B cell (primary cell): ENCODE data around the gene E2F6. TPM values are rescaled to one million over a fixed set of nuclear protein-coding genes. Genes with fewer than 3 reads are reported as not detected.

ENCODE experiments used
- ATAC-seq: fragments of 200-7000 bp; cut with Tn5 transposase; one replicate; pipeline ENCODE4 v1.10.0; 2021; ENCODE audit warnings: low read depth, mild to moderate bottlenecking, moderate number of reproducible peaks, moderate library complexity
- CTCF ChIA-PET: fragments of 350-600 bp; sonication (Branson Sonifier 250); formaldehyde crosslinking; loops from one replicate; lab custom pipeline; 2021; ENCODE audit warnings: antibody characterized with exemption, inconsistent platforms; lab: Charles Lee
- POLR2A ChIA-PET: fragments of 350-600 bp; sonication (Branson Sonifier 250); formaldehyde crosslinking; loops from one replicate; lab custom pipeline; 2021; ENCODE audit warnings: antibody characterized with exemption; lab: Charles Lee
- DNase-seq: peaks from one replicate; pipeline ENCODE4 v3.0.0; 2013
- H2AFZ ChIP-seq: 2 replicates; pipeline ENCODE4 v1.6.1; 2012; ENCODE audit warnings: mild to moderate bottlenecking, low read depth, low read length; ENCODE audit not compliant: insufficient read depth, poor library complexity, severe bottlenecking
- H3K27ac ChIP-seq, 2 donors: 1 replicate in 1 of 2; 2 replicates in 1 of 2; pipeline ENCODE4 v1.5.1; 2012 to 2013; ENCODE audit warnings: low read length in 2 of 2, mild to moderate bottlenecking in 2 of 2, moderate library complexity in 1 of 2
- H3K27me3 ChIP-seq, 4 experiments: fragments of 200-600 bp in 1 of 4; sonication (generic) in 1 of 4; replicated peaks in 1 of 4; 1 replicate in 2 of 4; 2 replicates in 2 of 4; pipeline versions ENCODE4 v1.6.1 to v1.7.0; 2013 to 2016; ENCODE audit warnings: low read length in 3 of 4, mild to moderate bottlenecking in 2 of 4, mixed read lengths in 1 of 4, moderate library complexity in 1 of 4; ENCODE audit not compliant: insufficient read depth in 4 of 4, control insufficient read depth in 3 of 4; ENCODE audit errors: control extremely low read depth in 1 of 4
- H3K36me3 ChIP-seq, 2 experiments: replicated peaks in 1 of 2; 1 replicate in 1 of 2; 2 replicates in 1 of 2; pipeline versions ENCODE4 v1.6.1 to v1.7.1; 2013; ENCODE audit warnings: low read length in 1 of 2; ENCODE audit not compliant: insufficient read depth in 2 of 2, control insufficient read depth in 1 of 2; ENCODE audit errors: control extremely low read depth in 1 of 2, extremely low read depth in 1 of 2
- H3K4me1 ChIP-seq, 2 donors: fragments of 200-600 bp in 1 of 2; sonication (generic) in 1 of 2; 1 replicate in 1 of 2; 2 replicates in 1 of 2; pipeline versions ENCODE4 v1.5.1 to v1.6.1; 2013 to 2017; ENCODE audit warnings: low read length in 2 of 2; ENCODE audit not compliant: control insufficient read depth in 2 of 2, insufficient read depth in 2 of 2
- H3K4me2 ChIP-seq: replicated peaks from 2 replicates; pipeline ENCODE3; 2012; ENCODE audit warnings: mild to moderate bottlenecking, low read depth, low read length; ENCODE audit not compliant: poor library complexity, severe bottlenecking
- H3K4me3 ChIP-seq, 5 experiments: fragments of 200-600 bp in 1 of 5; sonication (generic) in 1 of 5; 1 replicate in 3 of 5; 2 replicates in 2 of 5; pipeline versions ENCODE4 v1.5.1 to v1.7.0; 2011 to 2016; ENCODE audit warnings: low read length in 4 of 5, mild to moderate bottlenecking in 4 of 5, low read depth in 2 of 5, control low read depth in 1 of 5, moderate library complexity in 1 of 5; ENCODE audit not compliant: insufficient read depth in 1 of 5; ENCODE audit errors: control extremely low read depth in 1 of 5, extremely low read depth in 1 of 5
- H3K79me2 ChIP-seq: fragments of 200-600 bp; sonication (generic); one replicate; pipeline ENCODE4 v1.6.0; 2016; ENCODE audit warnings: low read length; ENCODE audit not compliant: control insufficient read depth, insufficient read depth
- H3K9ac ChIP-seq: fragments of 200-600 bp; sonication (generic); 2 replicates; pipeline ENCODE4 v1.6.1; 2017; ENCODE audit warnings: mild to moderate bottlenecking, low read length, moderate library complexity
- H3K9me3 ChIP-seq, 3 donors: one replicate each; pipeline versions ENCODE4 v1.6.1 to v1.7.1; 2013; ENCODE audit warnings: low read length in 2 of 3; ENCODE audit not compliant: control insufficient read depth in 2 of 3, insufficient read depth in 1 of 3; ENCODE audit errors: control extremely low read depth in 1 of 3
- H4K20me1 ChIP-seq: 2 replicates; pipeline ENCODE4 v1.6.0; 2012; ENCODE audit warnings: mild to moderate bottlenecking, low read length; ENCODE audit not compliant: insufficient read depth, control insufficient read depth, poor library complexity, severe bottlenecking
- H3K27ac Mint-ChIP-seq: one replicate; pipeline ENCODE4 v1.8.0; 2021; ENCODE audit warnings: mixed read lengths
- H3K27me3 Mint-ChIP-seq: one replicate; pipeline ENCODE4 v1.8.0; 2021; ENCODE audit warnings: mixed read lengths
- H3K4me1 Mint-ChIP-seq: one replicate; pipeline ENCODE4 v1.8.0; 2021; ENCODE audit warnings: mixed read lengths
- H3K4me3 Mint-ChIP-seq: one replicate; pipeline ENCODE4 v1.8.0; 2021; ENCODE audit warnings: mixed read lengths
- H3K9me3 Mint-ChIP-seq: one replicate; pipeline ENCODE4 v1.8.0; 2022; ENCODE audit warnings: mixed read lengths; ENCODE audit not compliant: insufficient read depth
- CTCF ChIP-seq: fragments of 200-600 bp; IDR thresholded peaks from one replicate; pipeline ENCODE4 v1.8.0; 2022; ENCODE audit warnings: antibody characterized with exemption, mild to moderate bottlenecking
- EZH2 ChIP-seq: IDR thresholded peaks from 2 replicates; pipeline ENCODE4 v1.6.1; 2012; ENCODE audit warnings: borderline replicate concordance, low read depth, mild to moderate bottlenecking, moderate library complexity, low read length; ENCODE audit not compliant: insufficient read depth, poor library complexity, severe bottlenecking
- whole genome bisulfite sequencing: methylation state at CpG from one replicate; pipeline ENCODE4 v1.1.5; 2013; ENCODE audit warnings: missing lambda C conversion rate; ENCODE audit not compliant: insufficient coverage; 5-methylcytosine and 5-hydroxymethylcytosine counted together
- intact Hi-C: fragments of 100-400 bp; cut with micrococcal nuclease; formaldehyde crosslinking; loops from one replicate; pipeline ENCODE4 v1.10.0; 2022
- polyA plus RNA-seq: library from polyadenylated mRNA; depleted of rRNA; stranded (reverse); fragments of >200 nt; gene quantifications from 2 replicates; pipeline ENCODE4 v1.2.3, GENCODE V29; 2012
- total RNA-seq, 2 donors: library from RNA; stranded (reverse); fragments of 120-200 nt in 1 of 2; gene quantifications; 1 replicate in 1 of 2; 2 replicates in 1 of 2; pipeline versions ENCODE4 v1.2.3 to v1.2.4, GENCODE V29; 2013 to 2022

Gene E2F6
- total and polyA plus RNA-seq, 2 donors (not counting 1 experiment from before 2014, with no cell fraction given): 2.0 to 10.0 TPM

GRCh38 chr2:11506611-11506969 is 40.6 kb upstream of the E2F6 start:
- Mint-ChIP-seq H3K4me1 (no peaks in the 10 kb centered on the region), H3K27me3 (peaks cover 29% of the 10 kb centered on the region), H3K27ac (no peak overlapping the region), H3K9me3 (no peaks in the 10 kb centered on the region), H3K4me3 (no peak overlapping the region)
- ChIA-PET CTCF (no interaction called here), POLR2A (no interaction called here)
- H2AFZ ChIP-seq: no peak overlapping the region
- no peaks in the 10 kb centered on the region for H3K36me3 ChIP-seq
- H3K27ac ChIP-seq: no peak overlapping the region
- H3K4me3 ChIP-seq: no peak overlapping the region
- H3K4me1 ChIP-seq: no peaks in the 10 kb centered on the region
- intact Hi-C loops: no loop called here
- no peaks in the 10 kb centered on the region for H3K9me3 ChIP-seq
- no peaks in the 10 kb centered on the region for H4K20me1 ChIP-seq
- DNase-seq (no peak), ATAC-seq (no peak)
- no peak overlapping the region for H3K4me2 ChIP-seq
- H3K9ac ChIP-seq: no peak overlapping the region
- 0% methylated on average over 1 of the region's 3 CpGs for WGBS
- H3K79me2 ChIP-seq: no peaks in the 10 kb centered on the region
- TF ChIP-seq CTCF (no peak), EZH2 (no peak)
- H3K27me3 ChIP-seq: peaks cover 0 to 5% (median 3%) of the 10 kb centered on the region in 4 experiments

- Histone ChIP-seq H4K20me1 (no peaks in the 10 kb centered on the region), H3K79me2 (no peaks in the 10 kb centered on the region), H3K9ac (no peak overlapping the region), H3K27me3 (peaks cover 0 to 5% (median 3%) of the 10 kb centered on the region in 4 experiments), H3K9me3 (no peaks in the 10 kb centered on the region), H3K4me3 (no peak overlapping the region), H3K4me1 (no peaks in the 10 kb centered on the region), H3K36me3 (no peaks in the 10 kb centered on the region), H2AFZ (no peak overlapping the region), H3K27ac (no peak overlapping the region), H3K4me2 (no peak overlapping the region)
- DNase-seq (no peak), ATAC-seq (no peak)
- ChIA-PET CTCF (no interaction called here), POLR2A (no interaction called here)
- H3K27me3 Mint-ChIP-seq: peaks cover 31% of the 10 kb centered on the region
- TF ChIP-seq EZH2 (no peak), CTCF (no peak)
- intact Hi-C loops: no loop called here
- no peaks in the 10 kb centered on the region for H3K9me3 Mint-ChIP-seq
- H3K4me3 Mint-ChIP-seq: no peak overlapping the region
- no peak overlapping the region for H3K27ac Mint-ChIP-seq
- WGBS: 60% methylated on average over 7 of the region's 11 CpGs
- H3K4me1 Mint-ChIP-seq: no peaks in the 10 kb centered on the region
These were observed 40.0 kb upstream of the E2F6 start for GRCh38 chr2:11505652-11506610.
